Measurements from ENCODE around the gene SUPT4H1. TPM values are rescaled to one million over a fixed set of nuclear protein-coding genes. Genes with fewer than 3 reads are reported as not detected.

Gene SUPT4H1
- total RNA-seq, 1 experiment from 2014 or later = 109 TPM

DNA sequence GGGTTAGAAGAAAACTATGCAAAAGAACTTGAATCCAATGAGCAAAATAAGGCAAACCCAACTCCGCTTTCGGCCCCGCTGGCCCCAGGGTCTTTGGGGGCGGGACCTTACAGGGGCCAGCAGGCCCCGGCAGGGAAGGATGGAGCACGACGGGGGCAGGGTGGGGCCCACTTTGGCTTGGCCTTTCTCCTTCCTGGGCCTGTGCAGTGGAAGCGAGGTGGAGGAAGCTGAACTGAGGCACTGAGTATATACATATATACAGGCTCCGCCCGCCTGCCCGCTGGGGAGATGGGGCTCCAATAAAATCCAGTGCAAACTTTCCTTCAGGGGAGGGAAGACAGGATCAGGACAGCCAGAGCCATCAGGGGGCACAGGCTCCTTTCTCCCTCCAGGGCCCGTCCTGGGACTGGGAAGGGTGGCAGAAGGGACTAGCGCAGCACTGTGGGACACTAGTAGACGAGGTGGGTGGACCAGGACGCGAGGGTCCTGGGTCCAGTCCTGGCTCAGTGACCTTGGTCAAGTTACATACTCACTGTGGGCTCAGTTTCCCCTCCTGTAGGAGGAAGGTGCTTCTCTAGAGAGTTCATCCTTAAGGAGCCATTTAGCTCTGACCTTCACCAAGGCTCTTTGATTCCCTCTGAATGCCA lies 50.4 kb downstream of the SUPT4H1 start:
- H3K56ac ChIP-seq (ENCODE audit: insufficient read length, low read depth, low read length) = no peak overlapping the region
- no peak overlapping the region for H3T11ph ChIP-seq (ENCODE audit: low read length)
- H3K23me2 ChIP-seq (ENCODE audit: insufficient read length, low read depth, low read length, poor library complexity, severe bottlenecking) = no peaks in the 10 kb centered on the region
- no peaks in the 10 kb centered on the region for H3K79me2 ChIP-seq (ENCODE audit: insufficient read depth, low read length)
- H2BK20ac ChIP-seq (ENCODE audit: low read depth, low read length, poor library complexity, severe bottlenecking) = no peak overlapping the region
- no peak overlapping the region for H2BK12ac ChIP-seq (ENCODE audit: insufficient read length, low read depth, low read length)
- H3K4ac ChIP-seq (ENCODE audit: low read depth, low read length) = no peak overlapping the region
- no peaks in the 10 kb centered on the region for H3K27me3 ChIP-seq (ENCODE audit: insufficient read depth, low read length)
- H4K5ac ChIP-seq (ENCODE audit: insufficient read length, low read depth, low read length) = no peak overlapping the region
- no peaks in the 10 kb centered on the region for H3K9me3 ChIP-seq (ENCODE audit: control insufficient read depth, low read depth, low read length)
- no peaks in the 10 kb centered on the region for H3K79me1 ChIP-seq (ENCODE audit: insufficient read depth, low read depth, low read length, poor library complexity, severe bottlenecking)
- Mint-ChIP-seq H3K36me3 (ENCODE audit: insufficient read depth in 1 of 3, low read depth in 3 of 3) (no peaks in the 10 kb centered on the region), H3K4me1 (peaks cover 5 to 29% of the 10 kb centered on the region in 2 experiments), H3K9me3 (no peaks in the 10 kb centered on the region), H3K27ac (no peak overlapping the region), H3K27me3 (ENCODE audit: low read depth) (peaks cover 5% of the 10 kb centered on the region), H3K4me3 (no peak overlapping the region)
- H4K20me1 ChIP-seq (ENCODE audit: control insufficient read depth, insufficient read depth, insufficient read length) = no peaks in the 10 kb centered on the region
- H2AK5ac ChIP-seq (ENCODE audit: insufficient read length, low read length) = no peak overlapping the region
- no peak overlapping the region for H4K8ac ChIP-seq (replicated peaks; ENCODE audit: insufficient read length, low read depth, low read length)
- no peak for DNase-seq
- no CpG with 5 or more reads among the region's 16 CpGs for WGBS (ENCODE audit: extremely low coverage, insufficient read length, low lambda C conversion rate)
- H3K4me2 ChIP-seq (ENCODE audit: insufficient read depth, insufficient read length, low read length) = no peak overlapping the region
- H3K27ac ChIP-seq (ENCODE audit: insufficient read length, low read depth, low read length) = no peak overlapping the region
- H3K9ac ChIP-seq (ENCODE audit: extremely low read depth, insufficient read length, low read length) = no peak overlapping the region
- H3K23ac ChIP-seq (ENCODE audit: insufficient read length, low read depth, low read length) = no peak overlapping the region
- H2AFZ ChIP-seq (ENCODE audit: low read length) = no peak overlapping the region
- H2BK15ac ChIP-seq (ENCODE audit: low read depth, low read length) = no peak overlapping the region
- H4K91ac ChIP-seq (ENCODE audit: insufficient read length, low read depth, low read length) = no peak overlapping the region
- TF ChIP-seq, protein P1, sequence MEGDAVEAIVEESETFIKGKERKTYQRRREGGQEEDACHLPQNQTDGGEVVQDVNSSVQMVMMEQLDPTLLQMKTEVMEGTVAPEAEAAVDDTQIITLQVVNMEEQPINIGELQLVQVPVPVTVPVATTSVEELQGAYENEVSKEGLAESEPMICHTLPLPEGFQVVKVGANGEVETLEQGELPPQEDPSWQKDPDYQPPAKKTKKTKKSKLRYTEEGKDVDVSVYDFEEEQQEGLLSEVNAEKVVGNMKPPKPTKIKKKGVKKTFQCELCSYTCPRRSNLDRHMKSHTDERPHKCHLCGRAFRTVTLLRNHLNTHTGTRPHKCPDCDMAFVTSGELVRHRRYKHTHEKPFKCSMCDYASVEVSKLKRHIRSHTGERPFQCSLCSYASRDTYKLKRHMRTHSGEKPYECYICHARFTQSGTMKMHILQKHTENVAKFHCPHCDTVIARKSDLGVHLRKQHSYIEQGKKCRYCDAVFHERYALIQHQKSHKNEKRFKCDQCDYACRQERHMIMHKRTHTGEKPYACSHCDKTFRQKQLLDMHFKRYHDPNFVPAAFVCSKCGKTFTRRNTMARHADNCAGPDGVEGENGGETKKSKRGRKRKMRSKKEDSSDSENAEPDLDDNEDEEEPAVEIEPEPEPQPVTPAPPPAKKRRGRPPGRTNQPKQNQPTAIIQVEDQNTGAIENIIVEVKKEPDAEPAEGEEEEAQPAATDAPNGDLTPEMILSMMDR (conservative IDR thresholded peaks at IDR 0.05) = no peak
- H2BK5ac ChIP-seq (ENCODE audit: insufficient read length, low read length) = no peak overlapping the region
- no peak overlapping the region for H3K14ac ChIP-seq (ENCODE audit: insufficient read depth, low read length)
- no peak overlapping the region for H2BK120ac ChIP-seq (ENCODE audit: low read depth, low read length, poor library complexity, severe bottlenecking)
- H3K18ac ChIP-seq (ENCODE audit: insufficient read length, low read depth, low read length) = no peak overlapping the region
- H3K4me1 ChIP-seq (ENCODE audit: insufficient read depth, low read length) = no peaks in the 10 kb centered on the region

Data from H9 (cell line).